OCI-LY1 (cell line): ENCODE data around the gene NR5A1.

ENCODE experiments used
- H2AFZ ChIP-seq: fragments of 200-600 bp; sonication (generic), shearing (Covaris generic); 2 replicates; pipeline ENCODE4 v1.6.0; 2014; ENCODE audit warnings: antibody characterized with exemption, mild to moderate bottlenecking, low read length
- H3F3A ChIP-seq: fragments of 200-600 bp; sonication (generic), shearing (Covaris generic); 2 replicates; pipeline ENCODE4 v1.6.0; 2014; ENCODE audit warnings: mild to moderate bottlenecking, antibody characterized with exemption, low read length, moderate library complexity; ENCODE audit not compliant: insufficient read depth
- H3K27ac ChIP-seq: fragments of 200-600 bp; sonication (generic); 2 replicates; pipeline ENCODE4 v1.5.1; 2014; ENCODE audit warnings: low read length, mixed run types, mild to moderate bottlenecking, low read depth; ENCODE audit not compliant: poor library complexity, severe bottlenecking
- H3K27me3 ChIP-seq: fragments of 200-600 bp; sonication (generic); 2 replicates; pipeline ENCODE4 v1.6.0; 2014; ENCODE audit warnings: antibody characterized with exemption, mild to moderate bottlenecking, low read length, moderate library complexity; ENCODE audit not compliant: insufficient read depth
- H3K36me3 ChIP-seq: fragments of 200-600 bp; sonication (generic); 2 replicates; pipeline ENCODE4 v1.6.1; 2014; ENCODE audit warnings: mild to moderate bottlenecking, antibody characterized with exemption, low read length, moderate library complexity, mixed read lengths; ENCODE audit not compliant: insufficient read depth
- H3K4me1 ChIP-seq: fragments of 200-600 bp; sonication (generic); 2 replicates; pipeline ENCODE4 v1.5.1; 2014; ENCODE audit warnings: mild to moderate bottlenecking, low read length, moderate library complexity; ENCODE audit not compliant: insufficient read depth, severe bottlenecking
- H3K4me2 ChIP-seq: fragments of 200-600 bp; sonication (generic), shearing (Covaris generic); 2 replicates; pipeline ENCODE4 v1.6.1; 2014; ENCODE audit warnings: low read length
- H3K4me3 ChIP-seq: fragments of 200-600 bp; sonication (generic); 2 replicates; pipeline ENCODE4 v1.5.1; 2014; ENCODE audit warnings: low read length, low read depth, mild to moderate bottlenecking, mixed read lengths; ENCODE audit not compliant: poor library complexity, severe bottlenecking
- H3K79me2 ChIP-seq: fragments of 200-600 bp; shearing (Covaris generic); 2 replicates; pipeline ENCODE4 v1.6.1; 2016; ENCODE audit warnings: mixed run types, low read length, mixed read lengths; ENCODE audit not compliant: insufficient read depth
- H3K9ac ChIP-seq: fragments of 200-600 bp; sonication (generic), shearing (Covaris generic); 2 replicates; pipeline ENCODE4 v1.6.1; 2014; ENCODE audit warnings: mild to moderate bottlenecking, low read length, mixed read lengths
- H3K9me2 ChIP-seq: fragments of 200-600 bp; sonication (generic), shearing (Covaris generic); 2 replicates; pipeline ENCODE4 v1.6.1; 2014; ENCODE audit warnings: low read depth, mild to moderate bottlenecking, low read length, mixed read lengths
- H3K9me3 ChIP-seq: fragments of 200-600 bp; shearing (Covaris generic); 2 replicates; pipeline ENCODE4 v1.6.1; 2014; ENCODE audit warnings: low read length, mixed read lengths
- H4K20me1 ChIP-seq: fragments of 200-600 bp; sonication (generic), shearing (Covaris generic); 2 replicates; pipeline ENCODE4 v1.6.0; 2016; ENCODE audit warnings: mild to moderate bottlenecking, low read length; ENCODE audit not compliant: insufficient read depth
- EZH2 ChIP-seq: fragments of 200-600 bp; sonication (generic), shearing (Covaris generic); IDR thresholded peaks from 2 replicates; pipeline ENCODE4 v1.8.0; 2017; ENCODE audit warnings: borderline replicate concordance, mixed run types, mild to moderate bottlenecking, antibody characterized with exemption, low read length, moderate library complexity, mixed read lengths
- TF ChIP-seq, protein P1 (sequence below): fragments of 200-600 bp; sonication (generic), shearing (Covaris generic); IDR thresholded peaks from 2 replicates; pipeline ENCODE4 v1.5.1; 2017; ENCODE audit warnings: mild to moderate bottlenecking, antibody characterized with exemption, low read length, moderate library complexity, mixed read lengths

NR5A1 gene

DNA sequence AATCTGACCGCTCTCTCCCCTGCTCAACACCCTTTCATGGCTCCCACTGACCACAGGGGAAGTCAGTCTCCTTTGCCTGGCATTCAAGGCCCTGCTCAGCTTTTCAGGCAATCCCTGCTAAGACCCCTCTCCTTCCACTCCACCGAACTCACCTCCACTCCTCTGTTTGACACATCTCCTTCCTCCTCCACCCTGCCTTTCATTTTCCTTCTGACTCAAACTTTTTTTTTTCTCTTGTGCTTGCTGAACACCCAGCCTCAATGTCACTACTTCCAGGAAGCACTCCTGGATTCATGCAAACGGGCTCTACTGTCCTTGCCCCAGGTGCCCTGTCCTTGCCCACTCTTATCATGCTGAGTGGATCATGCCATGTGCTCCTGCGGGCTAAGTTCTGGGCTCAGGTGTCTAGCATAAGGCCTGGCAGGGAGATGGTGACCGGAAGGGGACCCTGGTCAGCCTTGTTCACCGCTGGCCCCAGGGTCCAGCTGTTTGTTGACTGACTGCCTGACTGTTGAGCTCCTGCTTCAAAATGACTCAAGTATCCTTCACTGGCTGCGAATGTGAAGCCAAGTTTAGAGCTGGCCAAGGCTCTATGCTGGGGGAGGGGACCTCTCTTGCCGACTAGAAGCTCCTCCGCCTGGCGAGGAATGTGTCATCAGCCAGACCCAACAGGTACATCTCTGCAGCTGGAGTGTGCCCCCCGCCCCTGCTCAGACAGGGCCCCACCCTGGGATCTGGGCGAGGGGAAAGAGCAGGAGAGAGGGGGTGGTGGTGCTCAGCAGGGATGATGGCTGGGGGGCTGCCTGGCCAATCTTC lies 6.2 kb downstream of the NR5A1 start:
- H3K79me2 ChIP-seq = no peaks in the 10 kb centered on the region
- TF ChIP-seq EZH2 = no peak
- TF ChIP-seq, protein P1, sequence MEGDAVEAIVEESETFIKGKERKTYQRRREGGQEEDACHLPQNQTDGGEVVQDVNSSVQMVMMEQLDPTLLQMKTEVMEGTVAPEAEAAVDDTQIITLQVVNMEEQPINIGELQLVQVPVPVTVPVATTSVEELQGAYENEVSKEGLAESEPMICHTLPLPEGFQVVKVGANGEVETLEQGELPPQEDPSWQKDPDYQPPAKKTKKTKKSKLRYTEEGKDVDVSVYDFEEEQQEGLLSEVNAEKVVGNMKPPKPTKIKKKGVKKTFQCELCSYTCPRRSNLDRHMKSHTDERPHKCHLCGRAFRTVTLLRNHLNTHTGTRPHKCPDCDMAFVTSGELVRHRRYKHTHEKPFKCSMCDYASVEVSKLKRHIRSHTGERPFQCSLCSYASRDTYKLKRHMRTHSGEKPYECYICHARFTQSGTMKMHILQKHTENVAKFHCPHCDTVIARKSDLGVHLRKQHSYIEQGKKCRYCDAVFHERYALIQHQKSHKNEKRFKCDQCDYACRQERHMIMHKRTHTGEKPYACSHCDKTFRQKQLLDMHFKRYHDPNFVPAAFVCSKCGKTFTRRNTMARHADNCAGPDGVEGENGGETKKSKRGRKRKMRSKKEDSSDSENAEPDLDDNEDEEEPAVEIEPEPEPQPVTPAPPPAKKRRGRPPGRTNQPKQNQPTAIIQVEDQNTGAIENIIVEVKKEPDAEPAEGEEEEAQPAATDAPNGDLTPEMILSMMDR = no peak
- H3K9me3 ChIP-seq = no peaks in the 10 kb centered on the region
- no peaks in the 10 kb centered on the region for H3K36me3 ChIP-seq
- H3K4me2 ChIP-seq = no peak overlapping the region
- H3K9me2 ChIP-seq = no peaks in the 10 kb centered on the region
- no peak overlapping the region for H3K4me3 ChIP-seq
- H3K27ac ChIP-seq = no peak overlapping the region
- no peak overlapping the region for H2AFZ ChIP-seq
- no peaks in the 10 kb centered on the region; the same call in 1 of the 2 replicates for H3K27me3 ChIP-seq
- H3F3A ChIP-seq = no peaks in the 10 kb centered on the region
- H3K4me1 ChIP-seq = no peaks in the 10 kb centered on the region
- H4K20me1 ChIP-seq = no peaks in the 10 kb centered on the region
- no peak overlapping the region for H3K9ac ChIP-seq

DNA sequence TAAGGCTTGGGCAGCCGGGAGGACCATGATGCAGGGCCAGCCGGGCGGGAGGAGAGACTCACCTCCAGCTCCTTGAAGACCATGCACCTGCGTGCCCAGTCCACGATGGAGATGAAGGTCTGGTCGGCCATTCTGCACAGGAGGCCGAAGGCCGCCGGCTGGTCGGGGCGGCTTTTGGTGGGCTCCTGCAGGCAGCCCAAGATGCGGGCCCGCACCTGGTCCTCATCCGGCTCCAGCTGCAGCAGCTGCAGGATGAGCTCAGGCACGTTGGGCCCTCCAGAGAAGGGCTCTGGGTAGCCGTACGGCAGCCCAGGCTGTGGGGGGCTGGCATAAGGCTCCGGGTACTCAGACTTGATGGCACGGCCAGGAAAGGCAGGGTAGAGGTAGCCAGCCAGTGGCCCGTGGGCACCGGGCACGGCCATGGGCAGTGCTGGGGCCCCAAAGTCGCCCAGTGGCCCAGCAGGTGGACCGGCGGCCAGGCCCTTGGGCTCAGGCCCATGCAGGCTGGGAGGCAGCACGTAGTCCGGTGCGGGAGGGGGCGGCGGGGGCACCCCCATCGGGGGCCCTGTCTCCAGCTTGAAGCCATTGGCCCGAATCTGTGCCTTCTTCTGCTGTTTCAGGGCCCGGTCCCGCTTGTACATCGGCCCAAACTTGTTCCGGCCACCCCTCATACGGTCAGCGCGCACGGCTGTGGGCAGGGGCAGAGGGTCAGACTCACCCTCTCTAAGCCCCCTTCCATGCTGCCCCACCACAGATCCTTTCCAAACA lies 7.0 kb downstream of the NR5A1 start:
- Histone ChIP-seq H3K9me3 (no peaks in the 10 kb centered on the region), H3K27ac (no peak overlapping the region), H3K79me2 (no peaks in the 10 kb centered on the region), H3K4me2 (no peak overlapping the region), H3K27me3 (no peaks in the 10 kb centered on the region; the same call in 1 of the 2 replicates), H3K9ac (no peak overlapping the region), H3K36me3 (no peaks in the 10 kb centered on the region), H2AFZ (no peak overlapping the region), H4K20me1 (no peaks in the 10 kb centered on the region), H3F3A (no peaks in the 10 kb centered on the region), H3K4me3 (no peak overlapping the region), H3K9me2 (no peaks in the 10 kb centered on the region), H3K4me1 (no peaks in the 10 kb centered on the region)
- TF ChIP-seq EZH2 = no peak
- TF ChIP-seq, protein P1 = no peak

DNA sequence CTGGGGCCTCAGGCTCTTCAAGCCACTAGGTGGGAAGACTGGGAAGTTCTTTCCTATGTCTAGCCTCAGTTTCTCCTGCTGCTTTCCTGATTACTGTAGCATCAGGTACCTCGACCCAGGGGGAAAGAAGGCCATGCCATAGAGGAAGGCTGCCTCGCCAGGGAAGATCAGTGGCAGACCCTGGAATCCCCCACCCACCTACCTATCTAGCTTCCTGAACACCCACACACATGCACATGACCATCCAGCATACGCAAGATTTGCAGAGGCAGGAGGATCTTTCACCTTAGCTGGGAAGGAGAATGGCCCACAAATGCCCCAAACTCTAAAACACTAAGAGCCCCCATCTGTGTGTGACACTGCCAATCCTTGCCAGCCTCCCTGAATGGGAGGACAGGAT lies 8.0 kb downstream of the NR5A1 start:
- Histone ChIP-seq H2AFZ (no peak overlapping the region), H3K4me1 (no peaks in the 10 kb centered on the region), H3K27ac (no peak overlapping the region), H3K9me2 (no peaks in the 10 kb centered on the region), H3K9ac (no peak overlapping the region), H3K4me2 (no peak overlapping the region), H3K9me3 (no peaks in the 10 kb centered on the region), H3K4me3 (no peak overlapping the region), H3K36me3 (no peaks in the 10 kb centered on the region), H3K27me3 (no peaks in the 10 kb centered on the region), H3F3A (no peaks in the 10 kb centered on the region), H3K79me2 (no peaks in the 10 kb centered on the region), H4K20me1 (no peaks in the 10 kb centered on the region)
- no peak for TF ChIP-seq EZH2
- TF ChIP-seq, protein P1 = no peak
